CD14-positive monocyte (primary cell): ENCODE data around the gene MSRB3. TPM values are rescaled to one million over a fixed set of nuclear protein-coding genes. Genes with fewer than 3 reads are reported as not detected.
"Not testable (repeated sequence)": the region's sequence is repeated elsewhere in the genome, so short reads cannot be mapped to it uniquely, and the experiment has no call there.

Source experiments
- DNase-seq, 3 donors: peaks; one replicate each; pipeline ENCODE4 v3.0.0-alpha.2; 2011 to 2022
- H2AFZ ChIP-seq: 2 replicates; pipeline ENCODE4 v1.6.0; 2012; ENCODE audit warnings: mild to moderate bottlenecking, low read depth, low read length, inconsistent platforms; ENCODE audit not compliant: insufficient read depth, poor library complexity, severe bottlenecking
- H3K27ac ChIP-seq, 2 donors: 1 replicate in 1 of 2; 2 replicates in 1 of 2; pipeline ENCODE4 v1.5.1; 2012 to 2013; ENCODE audit warnings: low read length in 2 of 2, control low read depth in 1 of 2, inconsistent platforms in 1 of 2, low read depth in 1 of 2, mild to moderate bottlenecking in 1 of 2
- H3K27me3 ChIP-seq, 2 donors: one replicate each; pipeline versions ENCODE4 v1.6.0 to v1.6.1; 2011 to 2013; ENCODE audit warnings: low read length in 2 of 2; ENCODE audit not compliant: control insufficient read depth in 2 of 2, insufficient read depth in 2 of 2
- H3K36me3 ChIP-seq, 2 donors: replicated peaks in 1 of 2; 1 replicate in 1 of 2; 2 replicates in 1 of 2; pipeline versions ENCODE4 v1.5.1 to v1.6.1; 2012 to 2013; ENCODE audit warnings: low read length in 2 of 2, control low read depth in 1 of 2, inconsistent platforms in 1 of 2, mild to moderate bottlenecking in 1 of 2; ENCODE audit not compliant: insufficient read depth in 2 of 2, control insufficient read depth in 1 of 2
- H3K4me1 ChIP-seq, 2 donors: 1 replicate in 1 of 2; 2 replicates in 1 of 2; pipeline versions ENCODE4 v1.5.1 to v1.6.1; 2012 to 2013; ENCODE audit warnings: low read length in 2 of 2, control low read depth in 1 of 2, inconsistent platforms in 1 of 2, mild to moderate bottlenecking in 1 of 2, moderate library complexity in 1 of 2; ENCODE audit not compliant: insufficient read depth in 2 of 2, control insufficient read depth in 1 of 2
- H3K4me2 ChIP-seq: replicated peaks from 2 replicates; pipeline ENCODE3; 2012; ENCODE audit warnings: low read length, moderate library complexity, mild to moderate bottlenecking; ENCODE audit not compliant: poor library complexity, severe bottlenecking; ENCODE audit errors: extremely low read depth
- H3K4me3 ChIP-seq, 3 experiments: fragments of 200-600 bp in 1 of 3; sonication (generic) in 1 of 3; replicated peaks in 1 of 3; 1 replicate in 2 of 3; 2 replicates in 1 of 3; pipeline ENCODE4 v1.5.1; 2011 to 2013; ENCODE audit warnings: low read length in 3 of 3, mild to moderate bottlenecking in 3 of 3, control low read depth in 2 of 3, low read depth in 2 of 3, inconsistent platforms in 1 of 3, moderate library complexity in 1 of 3
- H3K79me2 ChIP-seq: 2 replicates; pipeline ENCODE4 v1.6.0; 2012; ENCODE audit warnings: mild to moderate bottlenecking, control low read depth, inconsistent platforms, low read length, moderate library complexity; ENCODE audit not compliant: insufficient read depth
- H3K9ac ChIP-seq: 2 replicates; pipeline ENCODE4 v1.6.0; 2017; ENCODE audit warnings: low read length, mild to moderate bottlenecking; ENCODE audit not compliant: insufficient read depth, poor library complexity, severe bottlenecking
- H3K9me3 ChIP-seq, 2 donors: replicated peaks in 1 of 2; 1 replicate in 1 of 2; 2 replicates in 1 of 2; pipeline versions ENCODE4 v1.5.1 to v1.6.1; 2012 to 2013; ENCODE audit warnings: low read length in 2 of 2, control low read depth in 1 of 2; ENCODE audit not compliant: control insufficient read depth in 1 of 2, insufficient read depth in 1 of 2
- H4K20me1 ChIP-seq: 2 replicates; pipeline ENCODE4 v1.6.0; 2012; ENCODE audit warnings: mild to moderate bottlenecking, low read length, control low read depth, moderate library complexity; ENCODE audit not compliant: insufficient read depth
- H3K27ac Mint-ChIP-seq, 7 donors: one replicate each; pipeline ENCODE4 v1.8.0; 2020; ENCODE audit warnings: mild to moderate bottlenecking in 7 of 7, mixed read lengths in 7 of 7, moderate library complexity in 6 of 7, inconsistent platforms in 2 of 7
- H3K27me3 Mint-ChIP-seq, 3 donors: one replicate each; pipeline ENCODE4 v1.8.0; 2021 to 2022; ENCODE audit warnings: low read depth in 3 of 3, mild to moderate bottlenecking in 3 of 3, mixed read lengths in 3 of 3, moderate library complexity in 3 of 3, inconsistent platforms in 1 of 3
- H3K36me3 Mint-ChIP-seq, 2 donors: one replicate each; pipeline ENCODE4 v1.8.0; 2020; ENCODE audit warnings: mixed read lengths in 2 of 2, inconsistent platforms in 1 of 2, mild to moderate bottlenecking in 1 of 2
- H3K4me1 Mint-ChIP-seq: one replicate; pipeline ENCODE4 v1.8.0; 2020; ENCODE audit warnings: mild to moderate bottlenecking, mixed read lengths
- H3K4me3 Mint-ChIP-seq, 2 donors: one replicate each; pipeline ENCODE4 v1.8.0; 2020; ENCODE audit warnings: mild to moderate bottlenecking in 2 of 2, mixed read lengths in 2 of 2, moderate library complexity in 1 of 2
- H3K9me3 Mint-ChIP-seq, 7 donors: one replicate each; pipeline ENCODE4 v1.8.0; 2020 to 2022; ENCODE audit warnings: mixed read lengths in 7 of 7, mild to moderate bottlenecking in 6 of 7, moderate library complexity in 6 of 7, inconsistent platforms in 2 of 7
- CTCF ChIP-seq: fragments of 200-600 bp; IDR thresholded peaks from one replicate; pipeline ENCODE4 v1.8.0; 2022; ENCODE audit warnings: antibody characterized with exemption, mild to moderate bottlenecking
- WGBS: methylation state at CpG from one replicate; pipeline ENCODE4 v1.1.5; 2013; ENCODE audit warnings: missing lambda C conversion rate; ENCODE audit not compliant: insufficient coverage; 5-methylcytosine and 5-hydroxymethylcytosine counted together
- intact Hi-C, 2 donors: fragments of 100-400 bp; cut with micrococcal nuclease; formaldehyde crosslinking; loops; one replicate each; pipeline versions ENCODE4 v1.15.0 to v1.15.1; 2023
- polyA plus RNA-seq, 3 donors: library from polyadenylated mRNA; depleted of rRNA in 1 of 3; unstranded in 2 of 3; stranded (reverse) in 1 of 3; fragments of 300-500 nt in 2 of 3; fragments of >200 nt in 1 of 3; fragmentation: Illumina TruSeq in 2 of 3; gene quantifications; 1 replicate in 2 of 3; 2 replicates in 1 of 3; pipeline ENCODE4 v1.2.3, GENCODE V29; 2012 to 2021

MSRB3 gene
- polyA plus RNA-seq, 3 donors, result 0.25 to 1.1 (median 1.0) TPM

- no CpG with 5 or more reads among the region's 2 CpGs for WGBS
- peaks cover 0 to under 1% of the 10 kb centered on the region in 2 donors for H3K4me1 ChIP-seq
- Mint-ChIP-seq H3K36me3 (no peaks in the 10 kb centered on the region), H3K27me3 (peaks cover 0 to 1% (median 0%) of the 10 kb centered on the region in 3 donors), H3K4me3 (no peak overlapping the region), H3K27ac (no peak overlapping the region), H3K4me1 (peaks cover under 1% of the 10 kb centered on the region), H3K9me3 (no peaks in the 10 kb centered on the region)
- no peak overlapping the region for H3K27ac ChIP-seq
- H3K4me3 ChIP-seq, result no peak overlapping the region
- no peaks in the 10 kb centered on the region for H3K79me2 ChIP-seq
- no peaks in the 10 kb centered on the region for H3K9me3 ChIP-seq
- no peaks in the 10 kb centered on the region for H4K20me1 ChIP-seq
- peak; percentile 19 for TF ChIP-seq CTCF
- no peak overlapping the region for H2AFZ ChIP-seq
- no peaks in the 10 kb centered on the region for H3K27me3 ChIP-seq
- no peaks in the 10 kb centered on the region for H3K36me3 ChIP-seq
- no peak for DNase-seq
- intact Hi-C loops, result no loop called here
- H3K9ac ChIP-seq, result no peak overlapping the region
- no peak overlapping the region for H3K4me2 ChIP-seq
These were observed 35.3 kb downstream of the MSRB3 start for GRCh38 chr12:65313719-65314317.

GRCh38 chr12:65315238-65315637 is 36.8 kb downstream of the MSRB3 start:
- DNase-seq, H3K4me3 Mint-ChIP-seq, H3K36me3 Mint-ChIP-seq, H4K20me1 ChIP-seq, H3K36me3 ChIP-seq, H3K27ac ChIP-seq, H2AFZ ChIP-seq, H3K4me3 ChIP-seq, H3K27ac Mint-ChIP-seq, H3K27me3 ChIP-seq, intact Hi-C loops, H3K27me3 Mint-ChIP-seq, H3K4me1 Mint-ChIP-seq, H3K9me3 Mint-ChIP-seq, H3K4me2 ChIP-seq, H3K79me2 ChIP-seq, H3K9me3 ChIP-seq, H3K4me1 ChIP-seq, H3K9ac ChIP-seq: not testable (repeated sequence)
- WGBS, result 80% methylated on average over 1 of the region's 12 CpGs
